ENCODE measurements around the gene SHLD1. TPM values are rescaled to one million over a fixed set of nuclear protein-coding genes. Genes with fewer than 3 reads are reported as not detected.

SHLD1 gene
- total and polyA plus RNA-seq, 2 donors (not counting 1 experiment from before 2014, with no cell fraction given): 3.3 to 4.2 TPM

- Histone ChIP-seq H3K9ac (ENCODE audit: insufficient read depth, low read length) (no peak overlapping the region), H3K79me2 (ENCODE audit: control insufficient read depth, insufficient read depth, low read length) (no peaks in the 10 kb centered on the region), H3K4me1 (ENCODE audit: control insufficient read depth, extremely low read depth, insufficient read depth, low read length) (no peaks in the 10 kb centered on the region), H3K27ac (ENCODE audit: insufficient read depth, low read length) (no peak overlapping the region), H2AFZ (ENCODE audit: low read length) (no peak overlapping the region), H3K27me3 (ENCODE audit: control insufficient read depth, insufficient read depth, low read length) (no peaks in the 10 kb centered on the region), H3K9me3 (ENCODE audit: control insufficient read depth, insufficient read depth, low read depth, low read length) (no peaks in the 10 kb centered on the region), H3K4me2 (ENCODE audit: extremely low read depth, insufficient read depth, low read length) (no peak overlapping the region), H4K20me1 (ENCODE audit: control insufficient read depth, extremely low read depth, insufficient read depth, low read length) (no peaks in the 10 kb centered on the region), H3K36me3 (ENCODE audit: control insufficient read depth, insufficient read depth, low read length) (no peaks in the 10 kb centered on the region), H3K4me3 (replicated peaks in 1 of 4; ENCODE audit: control extremely low read depth in 1 of 4, insufficient read depth in 1 of 4, low read depth in 3 of 4, low read length in 4 of 4) (no peak overlapping the region)
- TF ChIP-seq CTCF (conservative IDR thresholded peaks at IDR 0.05 in 1 of 2, IDR thresholded peaks at IDR 0.05 in 1 of 2; ENCODE audit: low read depth in 1 of 2, low read length in 2 of 2) (no peak), EZH2 (IDR thresholded peaks at IDR 0.05; ENCODE audit: low read length, missing control alignments) (no peak)
- DNase-seq (ENCODE audit: low read depth in 2 of 2): no peak
Observed at GRCh38 chr20:5781798-5782750, 31.9 kb downstream of the SHLD1 start.

GRCh38 chr20:5784735-5785134 lies 34.5 kb downstream of the SHLD1 start:
- H2AFZ ChIP-seq (ENCODE audit: low read length): no peak overlapping the region
- DNase-seq (ENCODE audit: low read depth in 2 of 2): no peak
- H3K9ac ChIP-seq (ENCODE audit: insufficient read depth, low read length): no peak overlapping the region
- TF ChIP-seq EZH2 (IDR thresholded peaks at IDR 0.05; ENCODE audit: low read length, missing control alignments) (no peak), CTCF (conservative IDR thresholded peaks at IDR 0.05 in 1 of 2, IDR thresholded peaks at IDR 0.05 in 1 of 2; ENCODE audit: low read depth in 1 of 2, low read length in 2 of 2) (no peak)
- H3K4me1 ChIP-seq (ENCODE audit: control insufficient read depth, extremely low read depth, insufficient read depth, low read length): no peaks in the 10 kb centered on the region
- no peaks in the 10 kb centered on the region for H3K36me3 ChIP-seq (ENCODE audit: control insufficient read depth, insufficient read depth, low read length)
- no peaks in the 10 kb centered on the region for H3K9me3 ChIP-seq (ENCODE audit: control insufficient read depth, insufficient read depth, low read depth, low read length)
- H3K27me3 ChIP-seq (ENCODE audit: control insufficient read depth, insufficient read depth, low read length): no peaks in the 10 kb centered on the region
- no peak overlapping the region for H3K27ac ChIP-seq (ENCODE audit: insufficient read depth, low read length)
- no peaks in the 10 kb centered on the region for H4K20me1 ChIP-seq (ENCODE audit: control insufficient read depth, extremely low read depth, insufficient read depth, low read length)
- no peaks in the 10 kb centered on the region for H3K79me2 ChIP-seq (ENCODE audit: control insufficient read depth, insufficient read depth, low read length)
- H3K4me2 ChIP-seq (ENCODE audit: extremely low read depth, insufficient read depth, low read length): no peak overlapping the region
- no peak overlapping the region for H3K4me3 ChIP-seq (replicated peaks in 1 of 4; ENCODE audit: control extremely low read depth in 1 of 4, insufficient read depth in 1 of 4, low read depth in 3 of 4, low read length in 4 of 4)

GRCh38 chr20:5785146-5785545 lies 34.9 kb downstream of the SHLD1 start:
- Histone ChIP-seq H3K27ac (ENCODE audit: insufficient read depth, low read length) (no peak overlapping the region), H3K4me1 (ENCODE audit: control insufficient read depth, extremely low read depth, insufficient read depth, low read length) (no peaks in the 10 kb centered on the region), H3K27me3 (ENCODE audit: control insufficient read depth, insufficient read depth, low read length) (no peaks in the 10 kb centered on the region), H3K9ac (ENCODE audit: insufficient read depth, low read length) (no peak overlapping the region), H2AFZ (ENCODE audit: low read length) (no peak overlapping the region), H3K79me2 (ENCODE audit: control insufficient read depth, insufficient read depth, low read length) (no peaks in the 10 kb centered on the region), H4K20me1 (ENCODE audit: control insufficient read depth, extremely low read depth, insufficient read depth, low read length) (no peaks in the 10 kb centered on the region), H3K9me3 (ENCODE audit: control insufficient read depth, insufficient read depth, low read depth, low read length) (no peaks in the 10 kb centered on the region), H3K4me3 (replicated peaks in 1 of 4; ENCODE audit: control extremely low read depth in 1 of 4, insufficient read depth in 1 of 4, low read depth in 3 of 4, low read length in 4 of 4) (no peak overlapping the region), H3K4me2 (ENCODE audit: extremely low read depth, insufficient read depth, low read length) (no peak overlapping the region), H3K36me3 (ENCODE audit: control insufficient read depth, insufficient read depth, low read length) (no peaks in the 10 kb centered on the region)
- TF ChIP-seq CTCF (conservative IDR thresholded peaks at IDR 0.05 in 1 of 2, IDR thresholded peaks at IDR 0.05 in 1 of 2; ENCODE audit: low read depth in 1 of 2, low read length in 2 of 2): no peak
- no peak for TF ChIP-seq EZH2 (IDR thresholded peaks at IDR 0.05; ENCODE audit: low read length, missing control alignments)
- DNase-seq (ENCODE audit: low read depth in 2 of 2): no peak
